Gastrocnemius medialis (tissue), 4 donors: Measurements from ENCODE around the gene TBC1D8. TPM values are rescaled to one million over a fixed set of nuclear protein-coding genes. Genes with fewer than 3 reads are reported as not detected.

Source experiments
- ATAC-seq, 2 donors: fragments of 150-250 bp; one replicate each; pipeline ENCODE4 v1.9.1; 2016
- DNase-seq, 2 donors: peaks; one replicate each; pipeline ENCODE4 v3.0.0-alpha.2; 2019
- H3K27ac ChIP-seq, 4 donors: fragments of 200-600 bp; sonication (generic); 1 replicate in 1 of 4; 2 replicates in 3 of 4; pipeline ENCODE4 v1.5.1; 2016 to 2018; ENCODE audit warnings: mild to moderate bottlenecking in 2 of 4, moderate library complexity in 1 of 4
- H3K27me3 ChIP-seq, 3 donors: fragments of 200-600 bp; sonication (generic) in 2 of 3; 1 replicate in 1 of 3; 2 replicates in 2 of 3; pipeline versions ENCODE4 v1.5.1 to v1.6.0; 2016 to 2019; ENCODE audit warnings: mild to moderate bottlenecking in 1 of 3, moderate library complexity in 1 of 3
- H3K36me3 ChIP-seq, 2 donors: fragments of 200-600 bp; sonication (generic) in 1 of 2; one replicate each; pipeline ENCODE4 v1.5.1; 2017 to 2018
- H3K4me1 ChIP-seq, 2 donors: fragments of 200-600 bp; sonication (generic) in 1 of 2; one replicate each; pipeline ENCODE4 v1.5.1; 2016 to 2017; ENCODE audit warnings: mild to moderate bottlenecking in 2 of 2
- H3K4me3 ChIP-seq, 4 donors: fragments of 200-600 bp; sonication (generic) in 3 of 4; 1 replicate in 1 of 4; 2 replicates in 3 of 4; pipeline ENCODE4 v1.5.1; 2016 to 2019; ENCODE audit warnings: mild to moderate bottlenecking in 2 of 4
- H3K9me3 ChIP-seq, 3 donors: fragments of 200-600 bp; sonication (generic) in 2 of 3; 1 replicate in 1 of 3; 2 replicates in 2 of 3; pipeline ENCODE4 v1.5.1; 2016 to 2019
- POLR2A ChIP-seq, 2 donors: fragments of 450-650 bp; IDR thresholded peaks; one replicate each; pipeline ENCODE4 v1.6.1; 2017; ENCODE audit warnings: antibody characterized with exemption in 2 of 2, mild to moderate bottlenecking in 2 of 2, moderate library complexity in 2 of 2
- in situ Hi-C, 4 donors: fragments of 200-750 bp; cut with MboI; loops; one replicate each; pipeline versions ENCODE4 v1.15.0 to v1.8.0; 2017; ENCODE audit warnings: low sequenced_read_pairs in 4 of 4
- intact Hi-C: fragments of 100-400 bp; cut with DNase I; formaldehyde crosslinking; loops from one replicate; pipeline ENCODE4 v1.15.1; 2023; ENCODE audit warnings: low total_unique reads
- total RNA-seq, 4 donors: library from RNA; depleted of rRNA; stranded (reverse); fragments of >200 nt; gene quantifications; one replicate each; pipeline versions ENCODE4 v1.1.0 to v1.2.3, GENCODE V29; 2016
- TF ChIP-seq, protein P1 (sequence below), 5 experiments: fragments of 450-650 bp in 3 of 5; fragments of 200-600 bp in 2 of 5; sonication (generic) in 2 of 5; IDR thresholded peaks in 4 of 5; conservative IDR thresholded peaks in 1 of 5; 1 replicate in 4 of 5; 2 replicates in 1 of 5; pipeline ENCODE4 v1.5.1; 2016 to 2019; ENCODE audit warnings: antibody characterized with exemption in 5 of 5, mild to moderate bottlenecking in 3 of 5, moderate library complexity in 3 of 5

The TBC1D8 gene
- total RNA-seq, 4 donors from 2014 or later = 103 to 298 (median 201) TPM

DNA sequence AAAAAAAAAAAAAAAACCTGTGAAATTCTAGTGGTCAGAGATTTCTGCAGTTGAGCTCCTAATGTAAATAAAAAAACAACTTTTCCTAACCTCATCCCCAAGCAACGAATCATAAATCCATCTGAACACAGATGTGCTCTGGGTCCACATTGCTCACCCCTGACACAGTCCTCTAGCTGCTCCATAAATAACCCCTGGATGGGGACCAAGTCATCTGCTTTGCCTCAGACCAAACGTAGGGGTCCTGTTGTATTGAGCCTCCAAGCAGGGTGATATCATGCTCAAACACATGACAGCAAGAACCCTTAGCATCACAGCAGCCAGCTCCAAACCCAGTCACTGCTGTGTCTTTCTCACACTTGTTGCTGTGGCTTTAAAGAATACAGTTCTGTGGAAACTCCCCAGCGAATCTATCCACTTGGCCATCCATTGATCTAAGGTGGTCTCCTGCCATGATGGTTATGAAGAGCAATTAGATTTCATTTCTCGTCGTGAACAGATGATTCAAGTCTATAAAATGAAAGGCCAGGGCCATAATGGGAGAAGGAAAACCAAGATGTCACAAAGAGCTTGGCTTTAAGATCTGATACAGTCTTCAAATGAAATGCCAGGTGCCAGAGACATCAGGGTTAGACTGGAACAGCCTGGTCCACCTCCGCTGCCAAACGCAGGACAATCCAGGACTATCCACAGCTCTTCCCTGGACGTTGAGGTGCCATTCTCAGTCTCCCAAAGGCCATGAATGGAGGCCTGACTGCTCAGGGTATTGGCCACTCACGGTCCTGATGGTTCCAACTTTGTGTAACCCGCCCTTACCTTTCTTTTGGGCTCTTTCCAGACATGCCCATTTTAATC, 39.0 kb downstream of the TBC1D8 start:
- no peaks in the 10 kb centered on the region for H3K27me3 ChIP-seq
- in situ Hi-C loops (no loop called here), intact Hi-C loops (loop anchor here (1.0 to 5.0 kb wide), 3 partner anchors 8 to 290 kb away; partner anchors contain the start of gene NPAS2)
- TF ChIP-seq, protein P1, sequence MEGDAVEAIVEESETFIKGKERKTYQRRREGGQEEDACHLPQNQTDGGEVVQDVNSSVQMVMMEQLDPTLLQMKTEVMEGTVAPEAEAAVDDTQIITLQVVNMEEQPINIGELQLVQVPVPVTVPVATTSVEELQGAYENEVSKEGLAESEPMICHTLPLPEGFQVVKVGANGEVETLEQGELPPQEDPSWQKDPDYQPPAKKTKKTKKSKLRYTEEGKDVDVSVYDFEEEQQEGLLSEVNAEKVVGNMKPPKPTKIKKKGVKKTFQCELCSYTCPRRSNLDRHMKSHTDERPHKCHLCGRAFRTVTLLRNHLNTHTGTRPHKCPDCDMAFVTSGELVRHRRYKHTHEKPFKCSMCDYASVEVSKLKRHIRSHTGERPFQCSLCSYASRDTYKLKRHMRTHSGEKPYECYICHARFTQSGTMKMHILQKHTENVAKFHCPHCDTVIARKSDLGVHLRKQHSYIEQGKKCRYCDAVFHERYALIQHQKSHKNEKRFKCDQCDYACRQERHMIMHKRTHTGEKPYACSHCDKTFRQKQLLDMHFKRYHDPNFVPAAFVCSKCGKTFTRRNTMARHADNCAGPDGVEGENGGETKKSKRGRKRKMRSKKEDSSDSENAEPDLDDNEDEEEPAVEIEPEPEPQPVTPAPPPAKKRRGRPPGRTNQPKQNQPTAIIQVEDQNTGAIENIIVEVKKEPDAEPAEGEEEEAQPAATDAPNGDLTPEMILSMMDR (IDR thresholded peaks at IDR 0.05 in 4 of 5, conservative IDR thresholded peaks at IDR 0.05 in 1 of 5) = no peak
- TF ChIP-seq POLR2A (IDR thresholded peaks at IDR 0.05) = peak in 1 of 2 donors; percentile 17
- peak overlapping the region in 2 of 4 donors; percentile 6 to 56 for H3K4me3 ChIP-seq
- no peaks in the 10 kb centered on the region for H3K36me3 ChIP-seq
- peak; percentile 69 to 89 for DNase-seq
- H3K9me3 ChIP-seq = no peaks in the 10 kb centered on the region
- ATAC-seq = peak; percentile 37 to 40
- peaks cover 84 to 98% of the 10 kb centered on the region in 2 donors for H3K4me1 ChIP-seq
- peak overlapping the region; percentile 84 to 100 (median 99) for H3K27ac ChIP-seq

DNA sequence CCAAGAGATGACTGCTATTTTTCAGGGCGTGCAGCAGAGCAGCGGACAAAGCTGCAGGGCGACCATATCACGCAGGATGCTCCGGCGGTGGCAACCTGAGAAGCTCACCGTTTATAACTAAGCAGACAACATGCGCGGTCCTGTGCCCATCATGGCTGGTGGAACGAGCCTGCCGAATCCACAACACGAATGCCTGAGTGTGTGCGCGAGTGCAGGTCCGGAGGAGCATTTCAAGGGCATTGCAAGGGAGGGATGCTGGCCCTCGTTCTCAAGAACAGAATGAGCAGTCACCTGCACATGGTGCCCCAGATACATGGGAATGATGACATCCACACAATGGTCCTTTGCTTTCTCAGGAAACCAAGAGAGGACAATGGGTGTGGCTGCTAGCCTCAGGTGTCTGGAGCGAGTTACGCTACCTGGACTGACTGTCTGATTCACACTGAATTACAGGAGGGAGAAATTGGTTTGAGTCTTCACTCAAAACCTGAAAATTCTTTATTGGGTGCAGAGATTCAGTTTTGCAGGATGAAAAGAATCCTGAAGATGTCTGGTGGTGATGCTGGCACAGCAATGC, 39.8 kb downstream of the TBC1D8 start:
- H3K27me3 ChIP-seq = no peaks in the 10 kb centered on the region
- peaks cover 84 to 98% of the 10 kb centered on the region in 2 donors for H3K4me1 ChIP-seq
- TF ChIP-seq POLR2A (IDR thresholded peaks at IDR 0.05) = peak in 1 of 2 donors; percentile 55
- TF ChIP-seq, protein P1 (IDR thresholded peaks at IDR 0.05 in 4 of 5, conservative IDR thresholded peaks at IDR 0.05 in 1 of 5) = no peak
- in situ Hi-C loops = no loop called here
- H3K36me3 ChIP-seq = no peaks in the 10 kb centered on the region
- ATAC-seq = peak; percentile 13 to 17
- DNase-seq = peak; percentile 75 to 89
- H3K4me3 ChIP-seq = peak overlapping the region in 1 of 4 donors; percentile 56
- intact Hi-C loops = loop anchor here (5.0 kb wide), 1 partner anchor 289 kb away; the partner anchor contains the start of gene NPAS2
- peak overlapping the region; percentile 84 to 100 (median 99) for H3K27ac ChIP-seq
- no peaks in the 10 kb centered on the region for H3K9me3 ChIP-seq

DNA sequence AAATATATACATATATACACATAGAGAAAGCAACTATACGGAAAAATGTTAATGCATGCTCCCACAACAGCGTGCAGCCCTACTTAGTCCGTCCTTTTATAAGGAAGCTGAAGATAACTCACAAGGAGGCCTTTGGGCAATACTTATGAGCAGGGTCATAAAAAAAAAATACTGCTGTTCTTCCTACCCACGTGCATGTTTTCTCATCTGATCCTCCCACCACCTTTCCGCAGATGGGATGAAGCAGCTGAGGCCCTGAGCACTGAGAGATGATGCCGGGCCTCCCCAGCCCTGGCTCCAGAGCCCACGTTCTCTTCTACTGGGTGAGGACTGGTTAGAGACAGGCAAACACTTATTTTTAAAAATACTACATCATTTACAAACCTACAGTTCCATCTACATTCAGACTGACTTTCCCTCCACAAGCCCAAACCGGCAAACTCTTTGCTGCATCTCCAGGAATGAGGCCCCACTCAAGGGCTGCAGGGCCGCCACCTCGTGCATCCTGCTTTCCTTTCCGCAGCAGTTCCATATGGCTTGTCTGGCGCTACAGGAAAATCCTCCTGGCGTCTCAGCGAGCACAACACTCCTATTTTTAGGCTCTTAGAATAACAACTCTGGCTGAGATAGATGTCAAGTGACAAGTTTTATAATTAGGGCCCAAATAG, 41.6 kb downstream of the TBC1D8 start:
- peak; percentile 72 to 82 for TF ChIP-seq POLR2A (IDR thresholded peaks at IDR 0.05)
- TF ChIP-seq, protein P1 (IDR thresholded peaks at IDR 0.05 in 4 of 5, conservative IDR thresholded peaks at IDR 0.05 in 1 of 5) = peak in 1 of 5 experiments; percentile 10
- no peaks in the 10 kb centered on the region for H3K27me3 ChIP-seq
- in situ Hi-C loops = no loop called here
- H3K4me1 ChIP-seq = peaks cover 88 to 94% of the 10 kb centered on the region in 2 donors
- H3K9me3 ChIP-seq = no peaks in the 10 kb centered on the region
- peak; percentile 65 to 71 for DNase-seq
- H3K36me3 ChIP-seq = no peaks in the 10 kb centered on the region
- peak overlapping the region; percentile 84 to 100 (median 99) for H3K27ac ChIP-seq
- peak overlapping the region; percentile 36 to 56 (median 50) for H3K4me3 ChIP-seq
- ATAC-seq = peak; percentile 9 to 31
- intact Hi-C loops = loop anchor here (2.0 to 5.0 kb wide), 4 partner anchors 15 to 287 kb away; partner anchors contain the start of genes NPAS2 and TBC1D8

DNA sequence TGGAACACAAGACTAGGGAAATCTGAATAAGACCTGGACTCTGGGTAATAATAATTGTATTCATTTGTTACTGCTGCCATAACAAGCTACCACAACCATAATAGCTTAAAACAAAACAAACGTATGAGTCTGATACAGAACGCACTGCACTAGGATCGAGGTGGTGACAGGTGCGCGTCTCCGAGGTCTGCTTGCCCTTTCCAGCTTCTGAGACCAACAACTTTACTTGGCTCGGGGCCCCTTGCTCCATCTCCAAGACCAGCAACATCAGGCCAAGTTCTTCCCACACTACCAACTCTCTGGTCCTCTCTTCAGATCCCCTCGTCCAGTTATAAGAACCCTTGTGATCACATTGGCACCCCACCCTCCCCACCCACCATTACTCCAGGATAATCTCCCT, 42.8 kb downstream of the TBC1D8 start:
- no peaks in the 10 kb centered on the region for H3K36me3 ChIP-seq
- ATAC-seq (peak; percentile 24 to 28), DNase-seq (peak; percentile 79 to 92)
- intact Hi-C loops (loop anchor here (2.0 to 5.0 kb wide), 3 partner anchors 16 to 48 kb away; partner anchors contain the start of gene TBC1D8), in situ Hi-C loops (no loop called here)
- H3K4me3 ChIP-seq = peak overlapping the region; percentile 3 to 52 (median 42)
- peak overlapping the region; percentile 84 to 100 (median 99) for H3K27ac ChIP-seq
- no peaks in the 10 kb centered on the region for H3K27me3 ChIP-seq
- TF ChIP-seq, protein P1 (IDR thresholded peaks at IDR 0.05 in 4 of 5, conservative IDR thresholded peaks at IDR 0.05 in 1 of 5) = no peak
- TF ChIP-seq POLR2A (IDR thresholded peaks at IDR 0.05) = peak; percentile 42 to 49
- peaks cover 85 to 91% of the 10 kb centered on the region in 2 donors for H3K4me1 ChIP-seq
- no peaks in the 10 kb centered on the region for H3K9me3 ChIP-seq
